Endometrial microvascular endothelial cells (primary cell): Measurements from ENCODE around the gene BID. TPM values are rescaled to one million over a fixed set of nuclear protein-coding genes. Genes with fewer than 3 reads are reported as not detected.

ENCODE experiments used
- in situ Hi-C: cut with HindIII; loops from 2 replicates; pipeline ENCODE4 v1.10.0; 2017; ENCODE audit warnings: low sequenced_read_pairs, low pct_unique_long_range_greater_than_20kb; ENCODE audit errors: inconsistent ontology term
- total RNA-seq: library from RNA; depleted of rRNA; stranded (reverse); fragments of >200 nt; gene quantifications from one replicate; pipeline ENCODE4 v1.2.3, GENCODE V29; 2015; ENCODE audit errors: inconsistent ontology term

The BID gene
- total RNA-seq, 1 donor from 2014 or later = 117 TPM

DNA sequence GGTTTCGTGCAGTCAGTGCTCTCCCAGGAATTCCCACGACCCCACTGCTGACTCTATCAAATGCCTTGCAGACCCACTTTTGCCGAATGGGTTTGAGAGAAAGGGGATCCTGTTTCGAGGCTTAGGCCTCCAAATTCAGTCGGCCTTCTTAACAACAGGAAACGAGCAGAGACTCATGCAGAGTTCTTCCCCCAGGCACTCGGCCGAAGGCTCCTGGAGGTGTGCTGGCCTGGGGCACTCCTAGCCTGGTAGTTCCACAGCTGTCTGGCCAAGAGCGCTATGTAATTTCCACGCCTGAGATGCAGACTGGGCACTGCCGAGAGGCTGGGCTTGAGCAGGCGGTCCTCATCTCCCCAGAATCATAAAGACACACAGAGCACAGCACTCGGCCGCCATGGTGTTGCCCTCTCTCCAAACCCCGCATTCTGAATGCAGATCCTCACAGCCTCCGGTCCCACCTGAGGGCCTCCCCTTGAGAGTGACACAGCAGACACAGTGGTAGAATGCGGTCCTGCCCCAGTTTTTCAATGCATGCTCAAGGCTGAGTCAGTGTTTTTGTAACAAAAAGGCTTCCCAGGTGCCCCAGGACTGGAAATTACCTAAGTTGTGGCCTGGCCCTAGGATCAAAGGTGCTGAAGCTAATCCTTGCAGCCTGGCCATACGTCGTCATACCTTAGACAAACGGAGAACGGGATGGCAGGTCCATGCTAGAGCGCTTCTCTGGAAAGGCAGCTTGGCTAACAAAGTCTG lies 30.2 kb upstream of the BID start:
- in situ Hi-C loops = no loop called here

DNA sequence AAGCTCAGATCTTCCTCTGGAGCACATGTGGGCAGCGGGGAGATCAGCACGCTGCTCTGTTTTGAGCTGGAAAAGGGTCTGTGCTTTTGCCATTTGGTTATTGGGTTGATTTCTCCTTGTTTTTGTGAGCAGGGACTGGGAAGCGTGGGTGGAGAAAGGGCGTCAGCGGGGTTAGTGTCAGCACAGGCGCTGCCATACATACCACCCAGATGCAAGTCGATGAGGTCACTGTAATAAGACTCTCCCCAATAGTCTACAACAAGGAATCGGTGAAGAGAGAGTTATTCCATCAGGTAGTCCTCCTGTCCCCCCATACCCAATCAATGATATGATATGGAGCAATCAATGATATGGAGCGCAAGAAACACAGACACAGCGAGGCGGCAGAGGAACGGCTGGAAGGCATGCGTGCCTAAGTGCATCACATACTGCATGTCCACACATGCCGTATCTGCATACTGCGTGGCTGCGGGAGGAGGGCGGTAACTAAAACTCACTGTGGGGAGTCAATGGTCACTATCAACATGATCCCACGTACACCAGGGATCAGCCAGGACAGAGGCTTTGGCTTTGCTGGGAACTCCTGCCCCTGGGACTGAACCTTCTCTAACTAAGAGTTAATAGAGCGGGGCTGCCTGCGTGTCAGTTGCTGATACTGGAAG lies 29.5 kb upstream of the BID start:
- in situ Hi-C loops = no loop called here

DNA sequence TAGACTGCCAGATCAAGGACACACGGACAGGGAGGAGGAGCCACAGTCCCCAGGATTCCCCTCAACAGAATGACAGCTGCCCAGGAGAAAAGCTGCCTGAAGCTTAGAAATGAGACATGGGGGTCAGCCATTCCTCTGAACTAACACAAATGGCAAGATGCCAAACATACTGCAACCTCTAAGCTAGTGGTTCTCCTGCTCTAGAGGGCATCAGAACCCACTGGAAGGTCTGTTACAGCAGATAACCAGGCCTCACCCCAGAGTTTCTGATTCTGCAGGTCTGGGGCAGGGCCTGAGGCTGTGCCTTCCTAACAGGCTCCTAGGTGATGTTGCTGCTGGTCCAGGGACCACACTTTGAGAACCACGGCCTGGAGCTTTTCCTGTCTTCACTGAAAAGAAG lies 28.6 kb upstream of the BID start:
- in situ Hi-C loops = no loop called here

DNA sequence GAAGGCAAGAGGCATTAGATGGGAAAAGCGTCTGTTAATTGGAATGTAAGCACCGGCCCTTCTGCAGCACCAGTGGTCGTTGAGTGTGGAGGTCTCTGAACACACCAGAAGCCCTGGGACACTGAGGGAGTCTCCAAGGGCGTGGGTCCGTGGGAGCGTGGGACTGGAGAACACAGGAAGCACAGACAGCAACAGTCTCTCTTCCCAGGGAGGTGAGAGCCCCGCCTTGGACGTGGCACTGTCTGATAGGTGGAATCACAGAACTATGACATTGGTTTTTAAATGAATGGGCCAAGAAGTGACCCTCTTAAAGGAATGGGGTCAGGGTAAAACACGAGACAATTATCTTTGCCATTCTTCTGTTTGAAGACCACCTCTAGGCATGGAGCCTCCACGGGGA lies 28.1 kb upstream of the BID start:
- in situ Hi-C loops = no loop called here

DNA sequence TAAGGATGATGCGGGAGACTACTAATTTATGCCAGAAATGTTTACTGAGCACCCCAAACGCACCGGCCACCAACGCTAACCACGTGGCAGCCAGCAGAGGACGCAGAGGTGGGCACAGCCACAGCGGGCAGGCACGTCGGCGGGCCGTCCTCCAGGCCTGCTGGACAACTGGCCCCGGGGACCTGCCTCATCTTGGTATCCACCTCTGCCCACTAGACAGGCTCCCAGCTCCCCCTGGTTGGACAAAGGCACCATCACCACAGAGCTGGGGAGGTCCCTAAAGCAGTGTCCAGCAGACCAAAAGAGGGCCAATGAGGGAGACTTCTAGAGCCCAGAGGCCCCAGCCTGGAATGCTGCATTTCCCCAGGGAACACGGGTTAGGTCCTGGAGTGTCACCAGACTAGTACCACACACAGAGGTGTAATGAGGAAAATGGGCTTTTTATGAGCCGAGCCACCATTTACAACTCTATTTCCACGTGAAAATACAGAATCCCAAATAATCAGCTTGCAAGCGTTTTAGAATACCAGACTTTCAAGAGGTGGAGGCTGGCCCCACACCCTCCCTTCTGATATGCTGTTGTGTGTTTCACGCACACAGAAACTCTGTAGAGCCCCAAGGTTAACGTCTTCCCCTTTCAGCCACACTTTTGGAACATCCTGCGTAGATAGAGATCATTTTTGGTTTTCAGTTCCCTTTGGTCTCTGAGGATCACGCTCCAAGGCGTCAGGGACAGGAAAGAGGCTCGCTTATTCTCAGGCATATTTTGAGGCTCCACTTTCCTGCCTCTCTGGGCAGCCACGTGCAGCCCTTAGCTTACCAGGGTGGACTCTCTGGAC lies 23.7 kb upstream of the BID start:
- in situ Hi-C loops = no loop called here

DNA sequence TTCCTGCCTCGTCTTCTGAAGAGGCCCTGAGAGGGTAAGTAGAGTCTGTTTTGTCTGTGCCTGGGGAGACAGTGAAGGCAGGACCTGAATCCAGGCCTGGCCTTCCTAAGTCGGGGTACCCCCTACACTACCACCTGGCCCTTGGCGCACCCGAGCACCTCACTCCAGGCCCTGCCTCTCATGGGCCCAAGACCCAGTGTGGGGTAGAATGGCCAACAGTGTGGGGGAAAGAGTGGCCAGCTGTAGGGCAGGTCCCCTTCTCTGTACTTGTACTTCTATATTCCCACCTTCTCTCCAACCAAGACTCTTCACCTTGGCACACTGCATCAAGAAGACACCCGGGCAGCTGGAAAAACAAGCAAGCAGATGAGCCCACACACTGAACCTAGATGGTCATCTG lies 22.4 kb upstream of the BID start:
- in situ Hi-C loops = no loop called here

DNA sequence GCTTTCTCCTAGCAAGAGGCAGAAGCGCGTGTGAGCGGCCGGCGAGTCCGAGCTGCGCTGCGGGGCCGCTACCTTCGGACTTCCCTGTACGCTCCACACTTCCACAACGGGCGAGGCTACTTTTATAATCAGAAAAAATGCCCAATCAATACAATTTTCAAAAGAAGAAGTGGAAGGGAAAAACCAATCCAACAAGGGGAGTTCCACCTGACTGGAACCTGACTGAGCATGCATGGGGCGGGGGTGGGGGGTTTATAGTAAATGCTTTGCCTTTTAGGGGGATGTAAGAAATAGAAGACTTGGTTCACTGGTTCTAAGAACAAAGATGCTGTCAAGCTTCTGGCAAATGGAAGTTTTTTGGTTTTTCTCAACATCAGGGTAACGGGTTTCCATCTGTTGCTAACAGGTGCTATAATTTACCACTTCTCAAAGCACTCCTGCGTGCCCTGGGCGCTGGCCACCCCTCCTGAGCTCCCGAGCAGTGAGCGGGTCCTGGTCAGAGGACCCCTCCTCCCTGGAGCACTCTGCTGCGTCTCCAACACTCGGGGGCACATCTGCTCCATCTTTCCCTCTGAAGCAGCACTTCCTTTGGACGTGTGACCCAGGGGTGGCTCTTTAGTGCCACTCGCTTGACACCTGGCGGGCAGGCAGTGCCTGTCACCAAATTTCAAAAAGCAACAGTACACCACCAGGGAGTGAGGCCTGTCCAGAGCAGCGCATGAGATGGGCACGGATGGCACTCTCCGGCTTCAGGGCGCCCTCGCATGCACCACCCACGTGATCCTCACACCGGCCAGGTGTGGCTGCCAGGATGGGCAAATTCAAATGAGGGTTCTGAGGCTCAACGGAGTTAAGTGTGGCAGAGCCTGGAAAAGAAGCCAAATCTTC lies 21.6 kb upstream of the BID start:
- in situ Hi-C loops = no loop called here

DNA sequence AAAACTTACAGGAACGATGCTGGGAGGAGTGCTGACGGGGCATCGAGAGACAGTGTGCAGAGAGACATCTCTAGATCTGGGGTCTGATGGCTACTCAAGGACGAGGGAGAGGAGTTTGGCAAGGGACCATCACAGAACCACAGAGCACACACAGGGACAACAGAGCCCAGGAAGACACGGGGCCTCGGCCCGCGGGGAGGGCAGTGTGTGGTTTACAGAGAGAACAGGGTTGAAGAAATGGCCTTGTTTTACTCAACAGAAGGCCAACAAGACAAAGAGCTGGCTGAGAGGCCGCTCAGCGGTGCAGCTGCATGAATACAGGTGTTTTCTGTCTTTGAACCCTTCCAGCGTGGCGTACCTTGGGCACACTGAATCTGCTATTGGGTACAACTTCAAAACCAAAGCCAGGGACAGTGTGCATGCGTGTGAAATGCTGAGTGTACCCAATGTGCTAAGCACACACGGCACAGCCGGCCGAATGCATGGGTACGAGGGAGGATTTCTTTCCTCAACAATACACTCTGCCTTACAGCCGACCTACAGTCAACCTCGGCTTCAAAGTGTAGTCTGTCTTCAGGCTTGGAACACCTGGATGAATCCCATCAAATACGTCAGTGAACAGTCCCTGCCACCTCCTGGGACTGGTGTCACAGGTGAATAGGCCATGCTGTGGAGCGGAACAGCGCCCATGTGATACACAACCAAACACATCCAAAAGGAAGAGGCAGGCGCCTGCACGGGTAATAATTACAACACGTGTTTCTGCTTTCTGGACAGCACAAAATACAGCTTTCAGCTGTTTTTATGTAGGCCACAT lies 20.7 kb upstream of the BID start:
- in situ Hi-C loops = no loop called here

DNA sequence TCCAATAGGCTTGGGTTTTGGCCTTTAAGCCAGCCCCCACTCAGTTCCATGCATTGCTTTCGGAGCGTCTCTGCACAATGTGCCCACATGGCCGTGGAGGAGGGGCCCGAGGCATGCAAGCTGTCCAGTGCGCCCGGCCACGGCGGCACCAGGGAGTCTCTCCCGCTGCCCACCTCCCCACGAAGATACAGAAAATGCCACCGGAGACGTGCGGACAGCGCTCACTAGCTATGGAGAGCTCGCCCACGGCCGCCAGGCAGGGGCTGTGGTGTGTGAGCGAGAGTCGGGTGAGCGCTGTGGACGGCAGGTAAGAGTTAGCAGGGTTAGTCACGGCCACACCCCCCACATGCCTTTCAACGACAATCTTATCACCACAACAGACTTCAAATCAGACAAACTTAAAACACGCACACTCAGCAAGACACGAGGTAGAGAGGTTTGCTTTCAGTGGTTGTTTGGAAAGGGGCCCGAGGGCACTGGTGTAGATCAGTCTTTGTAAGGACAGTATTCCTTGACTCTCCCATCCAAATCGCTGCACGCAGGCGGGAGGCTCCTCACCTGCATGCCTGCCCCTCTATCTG lies 18.7 kb upstream of the BID start:
- in situ Hi-C loops = no loop called here

DNA sequence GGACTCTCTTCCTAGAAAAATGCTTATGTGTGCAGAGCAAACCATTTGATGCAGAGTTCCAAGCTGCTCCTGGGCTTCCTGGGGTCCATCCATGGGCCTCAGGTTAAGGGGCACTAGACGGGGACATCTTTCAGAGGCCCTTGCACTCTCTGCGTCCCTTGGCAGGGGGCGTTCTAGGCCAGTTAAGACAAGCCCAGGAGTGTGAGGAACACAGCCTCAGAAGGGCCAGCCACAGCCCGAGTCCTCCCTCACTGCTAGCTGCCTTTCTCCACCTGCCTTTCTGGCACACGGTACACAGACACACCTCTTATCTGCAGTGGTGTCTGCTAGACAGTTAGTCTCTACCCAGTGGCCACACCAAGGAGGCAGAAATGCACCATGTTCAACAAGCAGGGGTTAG lies 18.0 kb upstream of the BID start:
- in situ Hi-C loops = no loop called here

DNA sequence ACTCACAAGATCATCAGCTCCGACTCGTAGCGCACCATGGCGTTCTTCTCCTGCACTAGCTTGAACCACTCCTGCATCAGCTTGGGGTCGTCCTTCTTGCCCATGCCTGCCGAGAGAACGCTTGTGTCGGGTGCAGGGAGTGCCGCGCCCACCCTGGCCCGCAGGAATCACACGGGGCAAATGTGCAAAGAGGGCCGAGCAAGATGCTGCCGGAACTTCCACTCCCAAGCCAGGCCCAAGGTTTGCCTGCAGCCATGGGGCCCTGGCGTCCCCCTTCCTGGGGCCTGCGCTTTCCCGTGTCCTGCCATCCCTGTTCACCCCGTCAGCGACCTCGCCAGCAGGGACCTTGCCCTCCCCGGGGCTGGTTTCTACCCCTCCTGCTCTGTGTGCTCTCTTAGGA lies 16.9 kb upstream of the BID start:
- in situ Hi-C loops = no loop called here

DNA sequence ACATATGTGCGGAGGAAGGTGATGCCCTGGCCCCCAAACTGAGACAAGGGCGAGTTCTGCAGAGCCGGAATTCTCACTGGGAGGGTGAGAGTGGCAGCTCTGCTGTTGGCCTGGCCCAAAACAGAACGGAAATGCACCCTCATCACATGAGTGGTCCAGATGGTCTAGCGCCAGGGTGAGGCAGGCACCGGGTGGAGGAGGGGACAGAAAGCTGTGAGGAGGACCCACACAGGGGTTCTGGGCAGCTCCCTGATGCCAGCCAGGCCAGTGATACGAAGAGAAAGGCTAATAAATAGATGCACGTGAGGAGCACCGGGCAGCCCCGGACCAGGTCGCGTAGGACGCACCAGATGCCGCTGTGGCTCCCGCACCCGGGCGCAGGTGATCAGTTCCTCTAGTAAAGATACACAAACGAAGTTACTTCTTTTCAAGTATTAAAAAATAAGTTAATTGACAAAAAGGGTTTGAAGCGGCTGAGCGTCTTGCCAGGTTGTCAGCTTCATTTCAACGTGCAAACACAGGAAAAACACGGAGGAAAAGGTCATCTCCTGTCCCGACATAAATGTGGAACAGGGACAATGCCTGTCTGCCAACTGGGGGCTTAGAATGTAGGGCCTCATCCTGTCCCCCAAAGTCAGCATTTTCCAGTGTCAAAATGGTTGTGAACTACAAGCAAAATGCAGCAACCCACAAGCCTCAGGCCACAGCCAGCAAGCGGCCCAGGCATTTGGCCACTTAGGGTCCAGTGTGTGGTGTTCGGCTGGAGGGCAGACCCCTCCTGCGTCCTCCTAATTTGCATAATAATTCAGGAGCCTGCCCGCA lies 15.3 kb upstream of the BID start:
- in situ Hi-C loops = no loop called here

DNA sequence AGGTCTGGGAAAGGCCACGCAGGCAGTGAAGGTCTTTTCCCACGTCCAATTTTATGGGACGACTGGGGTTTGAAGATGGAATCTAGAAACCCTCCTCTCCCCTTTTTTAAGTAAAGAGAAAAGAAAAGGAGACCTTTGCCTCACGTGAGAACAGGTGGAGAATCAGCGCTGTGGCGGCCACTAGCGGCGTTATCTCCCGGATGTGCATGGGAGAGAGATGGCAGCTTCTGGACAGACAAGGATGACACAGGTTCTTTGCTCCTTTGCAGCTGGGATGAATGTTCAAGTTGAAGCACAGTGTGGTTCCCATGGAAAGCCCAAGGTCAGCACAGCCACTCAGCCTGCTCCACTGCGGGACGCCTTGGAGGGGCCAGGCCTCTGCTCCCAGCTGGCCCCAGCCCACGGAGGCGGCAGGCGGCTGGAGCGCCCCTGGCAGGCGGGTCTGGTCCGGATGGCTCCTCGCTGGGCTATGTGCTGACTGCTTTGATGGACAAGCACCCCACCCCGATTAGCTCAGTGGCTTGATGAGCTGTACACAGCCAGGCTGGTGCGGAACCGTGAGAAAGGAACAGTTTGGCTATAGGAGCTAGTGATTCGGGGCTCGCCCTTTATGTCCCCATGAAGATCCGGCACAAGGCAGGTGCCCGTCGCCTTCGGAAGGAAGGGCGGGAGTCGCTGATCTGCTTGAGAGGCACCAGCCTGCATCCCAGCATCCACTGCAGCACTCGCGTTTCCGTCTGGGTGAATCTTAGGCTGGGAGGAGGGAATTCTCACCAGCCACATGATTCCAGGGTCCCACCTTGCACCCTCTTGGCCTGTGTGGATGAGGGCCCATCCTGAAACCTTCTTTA lies 14.5 kb upstream of the BID start:
- in situ Hi-C loops = no loop called here

DNA sequence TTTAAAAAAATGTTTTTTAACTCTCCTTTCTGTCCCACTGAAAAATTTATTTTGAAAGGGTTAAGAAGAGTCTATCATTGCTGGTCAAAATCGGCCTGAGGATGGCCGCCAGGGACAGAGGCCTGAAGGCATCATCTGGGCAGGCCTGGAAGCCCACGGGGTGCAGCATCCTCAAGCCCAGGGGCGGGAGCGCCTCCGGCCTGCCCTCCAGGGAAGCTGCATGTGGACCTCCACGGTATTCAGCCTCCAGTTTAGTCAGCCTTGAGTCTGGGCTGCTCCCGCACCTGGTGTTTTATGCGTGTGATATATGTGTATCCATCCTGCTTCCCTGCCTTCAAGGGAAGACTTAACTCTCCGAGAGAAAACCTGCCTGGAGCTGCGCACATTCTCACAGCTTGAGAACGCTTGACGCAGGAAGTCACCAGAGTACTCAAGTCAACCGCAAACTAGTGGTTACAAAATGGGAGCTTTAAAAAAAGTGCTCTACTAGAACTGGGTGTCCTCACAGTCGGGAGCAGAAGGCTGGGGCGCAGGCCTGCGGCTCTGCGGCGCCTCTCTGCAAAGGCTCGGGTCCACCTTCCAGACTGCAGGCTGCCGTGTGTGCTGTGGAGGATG lies 13.6 kb upstream of the BID start:
- in situ Hi-C loops = no loop called here

DNA sequence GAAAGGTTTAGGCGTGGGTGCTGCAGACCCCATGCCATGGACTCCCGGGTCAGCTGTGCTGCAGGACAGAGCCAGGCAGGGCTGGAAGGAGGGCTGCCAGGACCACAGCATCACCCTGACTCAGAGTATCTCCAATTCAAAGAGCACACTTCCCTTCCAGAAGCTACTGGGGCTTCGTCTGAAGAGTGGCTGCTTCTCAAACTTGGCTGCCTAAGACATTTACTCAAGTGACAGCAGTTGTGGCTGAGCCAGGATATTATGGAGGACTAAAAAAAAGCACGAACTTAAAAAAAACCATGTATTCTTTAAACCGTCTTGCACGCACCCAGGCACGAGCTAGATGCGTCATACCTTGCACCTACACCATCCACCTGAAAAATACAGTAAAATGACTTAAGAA lies 13.0 kb upstream of the BID start:
- in situ Hi-C loops = no loop called here
